Naive thymus-derived CD4-positive, alpha-beta T cell (primary cell): ENCODE data around the gene KCNK4. TPM values are rescaled to one million over a fixed set of nuclear protein-coding genes. Genes with fewer than 3 reads are reported as not detected.

Source experiments
- ATAC-seq: fragments of 150-1000 bp; cut with Tn5 transposase; 2 replicates; pipeline ENCODE4 v1.10.0; 2021; ENCODE audit warnings: mild to moderate bottlenecking, moderate library complexity
- CTCF ChIA-PET: fragments of 350-600 bp; sonication (Branson Sonifier 250); formaldehyde crosslinking; loops from one replicate; lab custom pipeline; 2021; ENCODE audit warnings: antibody characterized with exemption; lab: Charles Lee
- POLR2A ChIA-PET: fragments of 350-600 bp; sonication (Branson Sonifier 250); formaldehyde crosslinking; loops from one replicate; lab custom pipeline; 2021; ENCODE audit warnings: antibody characterized with exemption, inconsistent platforms; lab: Charles Lee
- DNase-seq, 9 donors: peaks; one replicate each; pipeline versions ENCODE4 v3.0.0 to v3.0.0-alpha.2; 2020 to 2022; ENCODE audit warnings: mixed read lengths in 1 of 9
- H3K27ac ChIP-seq: one replicate; pipeline ENCODE4 v1.7.0; 2013; ENCODE audit warnings: mild to moderate bottlenecking, low read depth, low read length, moderate library complexity
- H3K27me3 ChIP-seq, 2 donors: one replicate each; pipeline ENCODE4 v1.7.0; 2013; ENCODE audit warnings: low read length in 2 of 2, mild to moderate bottlenecking in 2 of 2, moderate library complexity in 2 of 2; ENCODE audit not compliant: control insufficient read depth in 2 of 2, insufficient read depth in 2 of 2
- H3K36me3 ChIP-seq, 3 experiments: 1 replicate in 2 of 3; 2 replicates in 1 of 3; pipeline ENCODE4 v1.7.0; 2013; ENCODE audit warnings: low read length in 3 of 3, mild to moderate bottlenecking in 3 of 3, moderate library complexity in 1 of 3; ENCODE audit not compliant: insufficient read depth in 3 of 3, control insufficient read depth in 2 of 3
- H3K4me1 ChIP-seq, 2 donors: one replicate each; pipeline ENCODE4 v1.7.0; 2013; ENCODE audit warnings: low read length in 2 of 2, mild to moderate bottlenecking in 2 of 2, moderate library complexity in 1 of 2; ENCODE audit not compliant: control insufficient read depth in 2 of 2, insufficient read depth in 2 of 2
- H3K4me3 ChIP-seq: 2 replicates; pipeline ENCODE4 v1.7.0; 2013; ENCODE audit warnings: mild to moderate bottlenecking, low read length
- H3K9me3 ChIP-seq, 3 experiments: 1 replicate in 2 of 3; 2 replicates in 1 of 3; pipeline ENCODE4 v1.7.0; 2013; ENCODE audit warnings: low read length in 3 of 3; ENCODE audit not compliant: control insufficient read depth in 2 of 3
- H3K27ac Mint-ChIP-seq, 9 donors: one replicate each; pipeline ENCODE4 v1.8.0; 2020 to 2022; ENCODE audit warnings: mixed read lengths in 9 of 9, mild to moderate bottlenecking in 8 of 9, moderate library complexity in 5 of 9, inconsistent platforms in 2 of 9
- H3K27me3 Mint-ChIP-seq, 5 donors: one replicate each; pipeline ENCODE4 v1.8.0; 2021 to 2022; ENCODE audit warnings: mixed read lengths in 5 of 5, mild to moderate bottlenecking in 1 of 5
- H3K36me3 Mint-ChIP-seq, 5 donors: one replicate each; pipeline ENCODE4 v1.8.0; 2020 to 2022; ENCODE audit warnings: mixed read lengths in 5 of 5, mild to moderate bottlenecking in 3 of 5, inconsistent platforms in 1 of 5
- H3K4me1 Mint-ChIP-seq, 7 donors: one replicate each; pipeline ENCODE4 v1.8.0; 2020 to 2022; ENCODE audit warnings: mixed read lengths in 7 of 7, mild to moderate bottlenecking in 3 of 7, inconsistent platforms in 1 of 7
- H3K4me3 Mint-ChIP-seq, 10 donors: one replicate each; pipeline ENCODE4 v1.8.0; 2020 to 2022; ENCODE audit warnings: mild to moderate bottlenecking in 10 of 10, mixed read lengths in 10 of 10, moderate library complexity in 6 of 10, inconsistent platforms in 2 of 10
- H3K9me3 Mint-ChIP-seq, 11 donors: one replicate each; pipeline ENCODE4 v1.8.0; 2020 to 2022; ENCODE audit warnings: mixed read lengths in 11 of 11, mild to moderate bottlenecking in 4 of 11, inconsistent platforms in 1 of 11, moderate library complexity in 1 of 11
- intact Hi-C, 2 donors: fragments of 100-400 bp; cut with micrococcal nuclease; formaldehyde crosslinking; loops; one replicate each; pipeline ENCODE4 v1.15.1; 2023
- polyA plus RNA-seq, 2 donors: library from polyadenylated mRNA; unstranded; fragments of 300-500 nt; fragmentation: Illumina TruSeq; gene quantifications; one replicate each; pipeline ENCODE4 v1.2.3, GENCODE V29; 2021
- total RNA-seq, 6 experiments: library from RNA in 5 of 6; stranded (reverse) in 5 of 6; gene quantifications; 1 replicate in 5 of 6; 2 replicates in 1 of 6; pipeline ENCODE4 v1.2.3 and lab custom pipeline; 2021 to 2026

The KCNK4 gene
- total and polyA plus RNA-seq, 7 experiments from 2014 or later, result 0.42 TPM; not detected in 6

DNA sequence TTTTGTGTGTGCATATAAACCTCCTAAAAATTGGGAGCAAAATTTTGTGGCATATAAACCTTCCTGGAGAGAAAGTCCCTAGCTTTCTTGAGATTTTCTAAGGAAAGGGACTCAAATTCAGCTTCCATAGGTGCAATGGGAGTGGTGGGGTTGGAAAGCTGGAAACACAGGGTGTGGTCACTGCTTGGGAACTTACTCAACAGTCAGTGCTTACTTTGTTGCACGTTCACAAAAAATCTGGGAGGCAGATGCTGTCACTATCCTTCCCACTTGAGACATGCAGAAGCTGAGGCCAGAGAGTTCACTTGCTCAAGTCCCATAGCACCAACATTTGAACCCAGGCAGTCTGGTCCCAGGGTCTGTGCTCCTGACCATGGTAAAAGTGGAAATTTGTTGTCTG lies 5.1 kb downstream of the KCNK4 start:
- Mint-ChIP-seq H3K27ac (no peak overlapping the region), H3K36me3 (no peaks in the 10 kb centered on the region), H3K9me3 (peaks cover 0 to 2% (median 0%) of the 10 kb centered on the region in 11 donors), H3K4me3 (no peak overlapping the region), H3K4me1 (peaks cover 20 to 32% (median 21%) of the 10 kb centered on the region in 7 donors), H3K27me3 (peaks cover 59 to 86% (median 71%) of the 10 kb centered on the region in 5 donors)
- no peak for DNase-seq
- Histone ChIP-seq H3K4me3 (no peak overlapping the region), H3K27ac (no peak overlapping the region), H3K36me3 (no peaks in the 10 kb centered on the region), H3K27me3 (peaks cover 3 to 28% of the 10 kb centered on the region in 2 donors), H3K9me3 (no peaks in the 10 kb centered on the region), H3K4me1 (peaks cover 14 to 20% of the 10 kb centered on the region in 2 donors)
- CTCF ChIA-PET, result interaction anchor here (0.7 to 0.8 kb wide), 2 partner anchors 26 to 92 kb away, joined by 3 read pairs; no protein-coding TSS in a partner anchor
- ATAC-seq, result no peak
- POLR2A ChIA-PET, result interaction anchor here (0.9 kb wide), 1 partner anchor 9 kb away, joined by 3 read pairs; no protein-coding TSS in a partner anchor
- intact Hi-C loops, result no loop called here

DNA sequence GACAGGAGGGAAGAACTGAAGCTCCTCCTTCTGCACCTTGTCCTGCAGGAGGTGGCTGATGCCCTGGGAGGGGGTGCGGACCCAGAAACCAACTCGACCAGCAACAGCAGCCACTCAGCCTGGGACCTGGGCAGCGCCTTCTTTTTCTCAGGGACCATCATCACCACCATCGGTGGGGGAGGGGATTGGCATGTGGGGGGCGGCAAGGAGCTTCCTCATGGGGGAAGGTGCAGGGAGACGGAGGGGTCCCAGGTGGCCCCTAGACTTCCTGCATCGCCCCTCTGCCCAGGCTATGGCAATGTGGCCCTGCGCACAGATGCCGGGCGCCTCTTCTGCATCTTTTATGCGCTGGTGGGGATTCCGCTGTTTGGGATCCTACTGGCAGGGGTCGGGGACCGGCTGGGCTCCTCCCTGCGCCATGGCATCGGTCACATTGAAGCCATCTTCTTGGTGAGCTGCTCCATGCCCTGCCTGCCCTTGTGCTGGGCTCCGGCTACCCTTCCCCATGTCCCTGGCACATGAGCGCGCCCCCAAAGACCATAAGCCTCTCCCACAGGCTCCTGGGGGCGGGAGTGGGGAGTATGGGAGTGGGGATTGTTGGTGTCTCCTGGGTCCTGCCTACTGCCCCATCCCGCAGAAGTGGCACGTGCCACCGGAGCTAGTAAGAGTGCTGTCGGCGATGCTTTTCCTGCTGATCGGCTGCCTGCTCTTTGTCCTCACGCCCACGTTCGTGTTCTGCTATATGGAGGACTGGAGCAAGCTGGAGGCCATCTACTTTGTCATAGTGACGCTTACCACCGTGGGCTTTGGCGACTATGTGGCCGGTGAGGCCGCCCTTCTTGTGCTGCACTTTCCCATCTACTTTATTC lies 6.0 kb downstream of the KCNK4 start:
- ATAC-seq (no peak), DNase-seq (no peak)
- peaks cover 3 to 28% of the 10 kb centered on the region in 2 donors for H3K27me3 ChIP-seq
- H3K36me3 Mint-ChIP-seq, result no peaks in the 10 kb centered on the region
- intact Hi-C loops, result no loop called here
- H3K36me3 ChIP-seq, result no peaks in the 10 kb centered on the region
- peaks cover 63 to 91% (median 71%) of the 10 kb centered on the region in 5 donors for H3K27me3 Mint-ChIP-seq
- no peak overlapping the region for H3K4me3 Mint-ChIP-seq
- H3K27ac ChIP-seq, result no peak overlapping the region
- H3K27ac Mint-ChIP-seq, result peak overlapping the region in 1 of 9 donors; percentile 4
- H3K4me1 ChIP-seq, result peaks cover 14 to 20% of the 10 kb centered on the region in 2 donors
- CTCF ChIA-PET, result interaction anchor here (0.8 kb wide), 1 partner anchor 93 kb away, joined by 3 read pairs; no protein-coding TSS in a partner anchor
- no peak overlapping the region for H3K4me3 ChIP-seq
- peaks cover 0 to 2% (median 0%) of the 10 kb centered on the region in 11 donors for H3K9me3 Mint-ChIP-seq
- H3K9me3 ChIP-seq, result no peaks in the 10 kb centered on the region
- POLR2A ChIA-PET, result interaction anchor here (0.9 kb wide), 1 partner anchor 10 kb away, joined by 3 read pairs; no protein-coding TSS in a partner anchor
- peaks cover 20 to 32% (median 21%) of the 10 kb centered on the region in 7 donors for H3K4me1 Mint-ChIP-seq

DNA sequence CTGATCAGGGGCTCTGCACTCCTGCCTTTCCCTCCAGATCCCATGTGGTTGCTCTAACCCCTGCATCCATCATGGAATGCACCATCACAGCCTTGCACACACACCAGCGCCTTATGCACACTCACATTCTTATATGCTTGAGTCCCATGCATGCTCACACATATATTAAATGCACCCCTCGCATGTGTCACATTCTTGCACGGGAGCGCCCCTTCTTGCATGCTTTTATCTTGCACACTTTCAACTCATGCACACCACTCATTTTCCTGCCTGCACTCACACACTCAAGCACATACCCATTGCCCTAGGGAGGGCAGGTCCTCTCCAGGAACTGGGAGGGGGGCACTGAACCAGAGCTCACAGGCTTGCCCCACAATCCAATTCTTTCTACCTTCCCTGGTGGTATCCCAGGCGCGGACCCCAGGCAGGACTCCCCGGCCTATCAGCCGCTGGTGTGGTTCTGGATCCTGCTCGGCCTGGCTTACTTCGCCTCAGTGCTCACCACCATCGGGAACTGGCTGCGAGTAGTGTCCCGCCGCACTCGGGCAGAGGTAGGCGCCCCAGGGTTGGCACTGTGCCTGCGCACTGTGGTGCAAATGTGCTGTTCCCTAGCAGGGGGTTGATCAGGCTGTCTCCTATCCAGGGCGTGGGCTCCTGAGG lies 6.7 kb downstream of the KCNK4 start:
- Histone ChIP-seq H3K27me3 (peaks cover 3 to 28% of the 10 kb centered on the region in 2 donors), H3K4me1 (peaks cover 14 to 20% of the 10 kb centered on the region in 2 donors), H3K4me3 (no peak overlapping the region), H3K36me3 (no peaks in the 10 kb centered on the region), H3K27ac (no peak overlapping the region), H3K9me3 (no peaks in the 10 kb centered on the region)
- Mint-ChIP-seq H3K27ac (peak overlapping the region in 1 of 9 donors; percentile 71), H3K9me3 (peaks cover 0 to 2% (median 0%) of the 10 kb centered on the region in 11 donors), H3K4me3 (peak overlapping the region in 1 of 10 donors; percentile 85), H3K27me3 (peaks cover 63 to 89% (median 67%) of the 10 kb centered on the region in 5 donors), H3K36me3 (no peaks in the 10 kb centered on the region), H3K4me1 (peaks cover 17 to 32% (median 20%) of the 10 kb centered on the region in 7 donors)
- CTCF ChIA-PET, result no interaction called here
- DNase-seq (no peak), ATAC-seq (no peak)
- intact Hi-C loops, result no loop called here
- POLR2A ChIA-PET, result interaction anchor here (1.4 kb wide), 1 partner anchor 92 kb away, joined by 3 read pairs; the partner anchor contains the start of gene FERMT3

DNA sequence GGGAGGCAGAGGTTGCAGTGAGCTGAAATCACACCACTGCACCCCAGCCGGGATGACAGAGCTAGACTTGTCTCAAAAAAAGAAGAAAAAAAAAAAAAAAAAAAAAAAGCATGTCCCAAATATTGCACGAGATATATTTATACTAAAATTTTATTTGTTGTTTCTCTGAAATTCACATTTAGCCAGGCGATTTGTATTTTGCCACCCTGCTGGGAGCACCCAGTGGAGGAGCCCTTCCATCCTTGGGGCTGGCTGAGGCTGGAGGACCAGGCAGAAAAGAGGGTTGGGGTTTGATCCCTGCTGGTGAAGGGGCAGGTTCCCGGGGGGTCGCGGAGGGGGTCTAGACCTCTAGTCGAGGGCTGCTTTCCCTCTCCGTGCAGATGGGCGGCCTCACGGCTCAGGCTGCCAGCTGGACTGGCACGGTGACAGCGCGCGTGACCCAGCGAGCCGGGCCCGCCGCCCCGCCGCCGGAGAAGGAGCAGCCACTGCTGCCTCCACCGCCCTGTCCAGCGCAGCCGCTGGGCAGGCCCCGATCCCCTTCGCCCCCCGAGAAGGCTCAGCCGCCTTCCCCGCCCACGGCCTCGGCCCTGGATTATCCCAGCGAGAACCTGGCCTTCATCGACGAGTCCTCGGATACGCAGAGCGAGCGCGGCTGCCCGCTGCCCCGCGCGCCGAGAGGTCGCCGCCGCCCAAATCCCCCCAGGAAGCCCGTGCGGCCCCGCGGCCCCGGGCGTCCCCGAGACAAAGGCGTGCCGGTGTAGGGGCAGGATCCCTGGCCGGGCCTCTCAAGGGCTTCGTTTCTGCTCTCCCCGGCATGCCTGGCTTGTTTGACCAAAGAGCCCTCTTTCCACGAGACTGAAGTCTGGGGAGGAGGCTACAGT lies 8.1 kb downstream of the KCNK4 start:
- H3K4me1 ChIP-seq, result peaks cover 21 to 27% of the 10 kb centered on the region in 2 donors
- DNase-seq (peak in 2 of 9 donors; percentile 14 to 31), ATAC-seq (no peak)
- Mint-ChIP-seq H3K9me3 (peaks cover 0 to 2% (median 0%) of the 10 kb centered on the region in 11 donors), H3K27ac (peak overlapping the region in 1 of 9 donors; percentile 25), H3K4me3 (peak overlapping the region; percentile 59 to 85 (median 73)), H3K36me3 (no peaks in the 10 kb centered on the region), H3K27me3 (peaks cover 52 to 81% (median 55%) of the 10 kb centered on the region in 5 donors), H3K4me1 (peaks cover 20 to 37% (median 25%) of the 10 kb centered on the region in 7 donors)
- ChIA-PET CTCF (no interaction called here), POLR2A (interaction anchor here (1.4 kb wide), 1 partner anchor 93 kb away, joined by 3 read pairs; the partner anchor contains the start of gene FERMT3)
- H3K27me3 ChIP-seq, result peaks cover 3 to 28% of the 10 kb centered on the region in 2 donors
- H3K9me3 ChIP-seq, result no peaks in the 10 kb centered on the region
- intact Hi-C loops, result no loop called here
- no peak overlapping the region for H3K4me3 ChIP-seq
- H3K36me3 ChIP-seq, result no peaks in the 10 kb centered on the region
- H3K27ac ChIP-seq, result no peak overlapping the region

DNA sequence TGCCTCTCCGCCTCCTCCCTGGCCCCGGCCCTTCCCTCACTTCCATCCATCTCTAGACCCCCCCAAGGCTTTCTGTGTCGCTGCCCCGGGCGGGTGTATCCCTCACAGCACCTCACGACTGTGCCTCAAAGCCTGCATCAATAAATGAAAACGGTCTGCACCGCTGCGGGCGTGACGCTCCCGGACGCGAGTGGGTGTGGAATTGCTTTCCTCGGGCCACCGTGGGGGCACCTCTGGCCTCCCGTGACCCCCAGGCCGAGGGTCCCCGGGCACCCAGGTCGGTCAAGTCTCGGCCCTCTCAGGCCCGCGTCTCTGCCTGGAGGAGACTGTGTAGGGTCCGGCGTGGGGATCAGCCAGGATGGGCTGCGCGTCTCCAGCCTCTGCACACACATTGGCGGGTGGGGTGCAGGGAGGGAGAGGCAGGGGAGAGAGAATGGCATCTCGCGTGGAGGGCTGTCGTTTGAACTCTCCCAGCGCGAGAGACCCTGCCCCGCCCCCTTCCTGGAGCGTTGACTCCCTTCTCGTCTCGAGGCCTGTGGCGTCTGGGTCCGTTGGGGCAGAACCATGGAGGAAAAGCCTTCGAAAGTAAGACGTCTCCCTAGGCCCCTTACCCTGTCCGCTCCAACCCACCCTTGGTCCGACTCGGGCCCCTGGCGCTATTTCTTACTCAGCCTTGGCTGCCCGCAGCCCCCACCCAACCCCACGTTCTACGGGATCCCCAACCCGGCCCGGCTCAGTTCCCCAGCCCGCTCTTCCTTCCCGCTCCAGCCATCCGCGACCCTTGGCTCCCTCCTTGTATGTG lies 8.9 kb downstream of the KCNK4 start, which contains the start of gene CATSPERZ:
TSS of gene CATSPERZ (plus strand) at position 512 of the 802 bp plus-strand sequence. CDS start at position 565, 53 bp downstream.
- Histone ChIP-seq H3K4me1 (peaks cover 24 to 27% of the 10 kb centered on the region in 2 donors), H3K27ac (no peak within 1 kb of the TSS), H3K9me3 (no peaks in the 10 kb centered on the region), H3K27me3 (peaks cover 3 to 28% of the 10 kb centered on the region in 2 donors), H3K4me3 (peak within 1 kb of the TSS; percentile 52), H3K36me3 (no peaks in the 10 kb centered on the region)
- intact Hi-C loops, result loop anchor here (5.0 kb wide), 2 partner anchors 298 to 463 kb away; partner anchors contain the start of gene MARK2 (in 1 of the 2)
- peaks cover 0 to 2% (median 0%) of the 10 kb centered on the region in 11 donors for H3K9me3 Mint-ChIP-seq
- H3K36me3 Mint-ChIP-seq, result no peaks in the 10 kb centered on the region
- DNase-seq (peak in 3 of 9 donors; percentile 26 to 38 (median 31)), ATAC-seq (no peak)
- H3K27ac Mint-ChIP-seq, result peak within 1 kb of the TSS in 5 of 9 donors; percentile 13 to 74 (median 59)
- CTCF ChIA-PET, result interaction anchor here (0.5 to 5.8 kb wide), 16 partner anchors 10 to 628 kb away, joined by 3 to 165 read pairs (median 4); partner anchors contain the start of genes BAD, FERMT3, PLCB3 and PRDX5
- H3K4me1 Mint-ChIP-seq, result peaks cover 20 to 43% (median 28%) of the 10 kb centered on the region in 7 donors
- peak within 1 kb of the TSS; percentile 65 to 85 (median 80) for H3K4me3 Mint-ChIP-seq
- peaks cover 47 to 72% (median 49%) of the 10 kb centered on the region in 5 donors for H3K27me3 Mint-ChIP-seq
- POLR2A ChIA-PET, result interaction anchor here (0.8 to 6.3 kb wide), 10 partner anchors 12 to 134 kb away, joined by 3 to 102 read pairs (median 4); partner anchors contain the start of genes BAD, FERMT3, FKBP2 and GPR137
